T-helper 17 cell (primary cell): ENCODE results near the gene REEP1. TPM values are rescaled to one million over a fixed set of nuclear protein-coding genes. Genes with fewer than 3 reads are reported as not detected.
A peak's percentile ranks its signal among the peaks of the same experiment; 100 is the strongest.

Experiments used
- ATAC-seq: fragments of 150-1000 bp; cut with Tn5 transposase; 2 replicates; pipeline ENCODE4 v1.10.0; 2021; ENCODE audit warnings: mild to moderate bottlenecking, moderate library complexity
- DNase-seq, 3 donors: peaks; one replicate each; pipeline versions ENCODE4 v3.0.0 to v3.0.0-alpha.2; 2020 to 2021
- H3K9me3 ChIP-seq: one replicate; pipeline ENCODE4 v1.7.0; 2013; ENCODE audit warnings: low read length, mild to moderate bottlenecking; ENCODE audit not compliant: control insufficient read depth, poor library complexity, severe bottlenecking
- H3K27ac Mint-ChIP-seq: one replicate; pipeline ENCODE4 v1.8.0; 2022; ENCODE audit warnings: mild to moderate bottlenecking, moderate library complexity, mixed read lengths
- H3K27me3 Mint-ChIP-seq: one replicate; pipeline ENCODE4 v1.8.0; 2022; ENCODE audit warnings: mixed read lengths
- H3K36me3 Mint-ChIP-seq: one replicate; pipeline ENCODE4 v1.8.0; 2022; ENCODE audit warnings: low read depth, mixed read lengths
- H3K4me1 Mint-ChIP-seq: one replicate; pipeline ENCODE4 v1.8.0; 2022; ENCODE audit warnings: mild to moderate bottlenecking, mixed read lengths
- H3K4me3 Mint-ChIP-seq: one replicate; pipeline ENCODE4 v1.8.0; 2022; ENCODE audit warnings: mild to moderate bottlenecking, moderate library complexity, mixed read lengths
- total RNA-seq, 4 donors: library from RNA in 2 of 4; stranded (reverse) in 2 of 4; gene quantifications; one replicate each; pipeline ENCODE4 v1.2.3 and lab custom pipeline; 2022 to 2026

Gene REEP1
- total RNA-seq, 2 donors from 2014 or later = 2.2 TPM; not detected in 1

DNA sequence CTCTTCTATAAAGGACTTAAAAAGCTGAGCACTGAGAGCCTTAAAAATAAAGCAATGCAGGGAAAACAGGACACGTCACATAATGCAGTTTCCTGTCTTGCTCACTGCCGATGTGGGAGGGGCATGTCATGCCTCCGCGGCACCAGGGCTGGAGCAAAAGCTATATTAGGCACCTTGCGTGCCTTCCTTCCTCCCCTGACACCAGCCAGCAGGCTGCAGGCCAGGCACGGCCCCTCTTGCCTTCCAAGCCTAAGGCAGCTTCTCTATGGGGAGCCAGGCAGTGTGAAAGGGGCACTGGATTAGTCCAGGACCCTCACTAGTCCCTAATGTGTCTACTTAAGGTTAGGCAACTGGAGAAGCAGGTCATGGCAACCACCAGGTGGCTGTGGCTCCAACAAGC, 111.8 kb downstream of the REEP1 start:
- peaks cover 15% of the 10 kb centered on the region for H3K4me1 Mint-ChIP-seq
- H3K9me3 ChIP-seq = no peaks in the 10 kb centered on the region
- H3K4me3 Mint-ChIP-seq = no peak overlapping the region
- DNase-seq = no peak
- ATAC-seq = peak; percentile 76
- H3K27me3 Mint-ChIP-seq = no peaks in the 10 kb centered on the region
- no peaks in the 10 kb centered on the region for H3K36me3 Mint-ChIP-seq
- H3K27ac Mint-ChIP-seq = peak overlapping the region; percentile 81

DNA sequence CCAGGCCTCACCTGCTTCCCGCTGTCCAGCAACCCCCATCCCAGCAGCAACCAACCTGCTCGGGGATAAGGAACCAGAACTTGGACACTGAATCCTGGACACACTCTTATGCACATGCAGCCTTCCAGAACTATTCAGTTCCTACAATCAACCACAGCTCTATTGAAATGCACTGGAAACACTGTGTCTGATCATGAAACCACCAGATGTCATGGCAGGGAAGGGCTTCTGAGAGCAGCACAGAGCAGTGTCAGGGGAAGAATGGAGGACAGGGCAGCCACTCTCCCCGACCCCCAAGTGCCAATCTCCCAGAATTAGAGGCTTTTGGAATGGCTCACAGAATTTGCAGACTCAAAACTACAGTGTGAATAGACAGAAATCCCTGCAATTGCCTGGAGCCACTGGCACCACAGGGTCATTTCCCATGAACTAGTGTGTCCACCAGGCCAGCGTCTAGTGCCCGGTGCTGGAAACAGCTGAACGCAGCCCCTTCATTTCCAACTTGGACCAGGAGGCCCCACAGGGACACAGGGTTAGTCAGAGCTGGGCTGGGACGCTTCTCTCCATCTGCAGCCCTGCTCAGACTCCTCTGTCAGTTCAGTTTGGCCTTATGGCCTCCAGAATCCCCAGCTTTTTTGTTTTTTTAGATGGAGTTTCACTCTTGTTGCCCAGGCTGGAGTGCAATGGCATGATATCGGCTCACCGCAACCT, 112.6 kb downstream of the REEP1 start:
- no peak for ATAC-seq
- no peak overlapping the region for H3K4me3 Mint-ChIP-seq
- no peaks in the 10 kb centered on the region for H3K36me3 Mint-ChIP-seq

DNA sequence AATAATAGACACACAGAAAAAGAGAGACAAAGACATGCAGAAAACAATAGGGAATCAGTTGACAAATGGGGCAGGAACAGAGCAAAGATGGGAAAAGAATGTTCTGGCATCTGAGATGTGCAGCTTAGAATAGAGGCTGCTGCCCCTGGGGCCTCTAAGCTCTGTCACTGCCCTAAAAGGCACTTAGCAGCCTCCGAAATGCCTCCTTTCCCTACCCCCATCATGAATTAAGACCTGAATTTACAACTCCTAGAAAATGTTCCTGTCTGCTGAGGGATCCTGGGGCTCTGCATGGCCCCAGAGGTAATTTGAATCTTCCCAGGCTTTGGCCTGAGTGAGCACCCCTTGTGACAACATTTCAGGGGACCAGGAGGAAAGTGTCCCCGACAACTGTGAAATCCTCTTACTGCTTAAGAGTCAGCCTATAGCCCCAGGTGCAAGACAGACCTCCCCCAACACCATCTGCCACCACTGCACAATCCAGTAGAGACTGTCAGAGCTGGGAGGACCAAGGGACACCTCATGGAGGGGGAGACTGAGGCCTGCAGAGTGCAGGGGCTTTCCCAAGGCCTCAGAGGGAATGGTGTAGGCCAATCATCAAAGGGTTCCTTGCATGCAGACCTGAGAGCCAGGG, 113.4 kb downstream of the REEP1 start:
- H3K27ac Mint-ChIP-seq = no peak overlapping the region
- H3K36me3 Mint-ChIP-seq = no peaks in the 10 kb centered on the region
- no peaks in the 10 kb centered on the region for H3K9me3 ChIP-seq
- no peak for ATAC-seq
- H3K27me3 Mint-ChIP-seq = no peaks in the 10 kb centered on the region
- DNase-seq = no peak
- no peak overlapping the region for H3K4me3 Mint-ChIP-seq
- H3K4me1 Mint-ChIP-seq = peaks cover 15% of the 10 kb centered on the region

More for the DNA sequence above, 112.6 kb downstream of the REEP1 start:
- DNase-seq = no peak
- no peaks in the 10 kb centered on the region for H3K9me3 ChIP-seq
- Mint-ChIP-seq H3K27me3 (no peaks in the 10 kb centered on the region), H3K27ac (peak overlapping the region; percentile 81), H3K4me1 (peaks cover 15% of the 10 kb centered on the region)

DNA sequence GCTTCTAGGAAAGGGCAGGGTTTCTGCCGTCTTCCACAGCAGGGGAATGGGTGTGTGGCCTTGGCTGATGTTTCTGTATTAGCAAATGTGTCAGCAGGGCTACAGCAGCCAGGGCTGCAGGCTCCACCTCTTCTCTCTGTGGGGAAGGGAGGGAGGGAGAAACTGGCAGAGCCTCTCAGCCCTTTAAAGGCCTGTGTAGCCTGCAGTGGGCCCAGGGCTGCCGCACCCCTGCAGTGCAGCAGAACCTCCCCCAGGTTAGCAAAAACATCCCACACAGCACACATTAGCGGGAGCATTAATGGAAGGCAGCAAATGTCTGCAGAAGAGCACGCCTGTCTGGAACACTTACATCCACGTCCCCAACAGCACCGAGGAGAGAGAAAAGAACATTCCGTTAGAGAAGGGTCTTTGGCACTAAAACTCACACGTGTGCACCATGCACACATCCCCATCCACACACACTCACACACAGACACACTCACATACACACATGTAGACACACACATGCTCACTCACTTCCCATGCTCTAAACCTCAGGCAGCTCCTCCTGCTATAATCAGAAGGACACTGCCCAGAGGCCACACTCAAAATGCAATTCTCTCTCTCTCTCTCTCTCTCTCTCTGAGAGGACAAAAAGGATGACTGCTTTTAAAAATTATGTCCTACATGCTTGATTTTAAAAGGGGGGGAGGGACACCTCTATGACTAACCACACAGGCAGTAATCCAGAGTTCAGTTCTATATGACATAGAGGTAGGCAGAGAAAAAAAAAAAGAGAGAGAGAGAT, 114.1 kb downstream of the REEP1 start:
- Mint-ChIP-seq H3K36me3 (no peaks in the 10 kb centered on the region), H3K27ac (no peak overlapping the region), H3K27me3 (no peaks in the 10 kb centered on the region), H3K4me1 (peaks cover 15% of the 10 kb centered on the region), H3K4me3 (no peak overlapping the region)
- no peak for ATAC-seq
- DNase-seq = no peak
- no peaks in the 10 kb centered on the region for H3K9me3 ChIP-seq

DNA sequence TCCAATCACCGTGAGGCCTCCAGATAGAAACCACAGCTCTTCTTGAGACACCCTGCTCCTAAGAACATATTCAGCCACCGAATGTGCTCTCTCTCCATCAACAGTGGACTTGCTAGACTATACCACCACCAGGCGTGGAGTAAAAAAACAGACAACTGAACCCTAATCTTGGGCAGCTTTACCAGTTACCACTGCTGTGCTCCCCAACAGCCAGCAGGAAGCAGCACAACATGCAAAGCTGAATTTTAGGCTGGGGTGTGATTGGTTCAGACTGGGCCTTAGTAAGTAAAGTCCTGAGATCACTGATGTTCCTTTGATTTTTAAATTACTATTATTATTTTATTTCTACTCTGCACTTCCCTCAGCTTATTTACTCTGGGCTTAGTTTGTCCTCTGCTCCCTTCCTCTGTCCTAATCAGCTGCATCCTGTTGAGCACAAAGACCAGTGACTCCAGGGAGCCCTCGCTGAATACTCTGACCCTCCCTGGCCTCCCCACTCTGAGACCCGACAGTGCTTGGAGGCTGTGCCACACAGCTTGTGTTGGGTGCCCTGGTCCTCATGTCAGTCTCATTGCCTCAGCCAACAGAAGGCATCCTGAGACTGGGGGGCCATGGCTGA, 116.3 kb downstream of the REEP1 start:
- Mint-ChIP-seq H3K4me1 (peaks cover 15% of the 10 kb centered on the region), H3K36me3 (no peaks in the 10 kb centered on the region), H3K27ac (no peak overlapping the region), H3K27me3 (no peaks in the 10 kb centered on the region), H3K4me3 (no peak overlapping the region)
- no peaks in the 10 kb centered on the region for H3K9me3 ChIP-seq
- ATAC-seq = peak; percentile 80
- peak in 1 of 3 donors; percentile 38 for DNase-seq

DNA sequence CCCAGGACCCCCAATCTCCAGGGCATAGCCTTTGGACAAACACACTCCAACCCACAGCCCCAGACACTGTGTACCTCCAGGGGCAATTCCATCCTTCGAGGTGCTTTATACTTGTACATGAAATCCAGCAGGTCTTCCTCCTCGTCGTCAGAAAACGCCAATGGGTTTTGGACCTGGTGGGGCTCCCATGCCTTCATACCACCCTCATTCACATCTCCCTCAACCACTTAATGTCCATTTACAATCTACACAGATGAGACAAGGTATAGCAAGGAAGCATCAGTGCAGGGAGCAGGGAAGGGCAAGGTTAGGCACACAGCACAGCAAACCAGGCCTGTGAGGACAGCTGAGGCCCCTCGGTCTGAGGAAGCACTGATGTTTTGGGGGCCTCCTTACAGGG, 117.5 kb downstream of the REEP1 start:
- H3K9me3 ChIP-seq = no peaks in the 10 kb centered on the region
- ATAC-seq = no peak
- no peak for DNase-seq
- no peaks in the 10 kb centered on the region for H3K36me3 Mint-ChIP-seq
- peaks cover 10% of the 10 kb centered on the region for H3K4me1 Mint-ChIP-seq
- no peak overlapping the region for H3K4me3 Mint-ChIP-seq
- no peaks in the 10 kb centered on the region for H3K27me3 Mint-ChIP-seq
- H3K27ac Mint-ChIP-seq = no peak overlapping the region

DNA sequence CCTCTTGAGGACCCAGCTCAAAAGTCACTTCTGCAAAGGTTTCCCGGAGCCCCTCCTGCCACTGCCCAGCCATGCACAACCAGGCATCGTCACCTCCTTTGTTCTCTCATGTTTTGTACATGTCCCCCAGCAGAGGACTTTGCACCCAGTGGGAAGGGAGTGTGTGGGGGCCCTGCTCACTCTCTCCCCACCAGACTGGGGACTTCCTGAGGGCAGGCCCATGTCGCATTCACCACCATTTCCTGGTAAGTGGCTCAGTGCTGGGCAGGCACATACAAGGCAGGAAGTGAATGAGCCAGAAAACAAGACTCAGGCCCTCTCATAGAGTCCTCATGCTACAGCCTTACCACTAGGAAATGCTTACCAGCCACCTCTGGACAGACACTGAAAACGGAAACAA, 119.3 kb downstream of the REEP1 start:
- no peaks in the 10 kb centered on the region for H3K27me3 Mint-ChIP-seq
- no peak overlapping the region for H3K27ac Mint-ChIP-seq
- ATAC-seq (no peak), DNase-seq (no peak)
- no peaks in the 10 kb centered on the region for H3K9me3 ChIP-seq
- no peak overlapping the region for H3K4me3 Mint-ChIP-seq
- H3K4me1 Mint-ChIP-seq = peaks cover 5% of the 10 kb centered on the region
- no peaks in the 10 kb centered on the region for H3K36me3 Mint-ChIP-seq

DNA sequence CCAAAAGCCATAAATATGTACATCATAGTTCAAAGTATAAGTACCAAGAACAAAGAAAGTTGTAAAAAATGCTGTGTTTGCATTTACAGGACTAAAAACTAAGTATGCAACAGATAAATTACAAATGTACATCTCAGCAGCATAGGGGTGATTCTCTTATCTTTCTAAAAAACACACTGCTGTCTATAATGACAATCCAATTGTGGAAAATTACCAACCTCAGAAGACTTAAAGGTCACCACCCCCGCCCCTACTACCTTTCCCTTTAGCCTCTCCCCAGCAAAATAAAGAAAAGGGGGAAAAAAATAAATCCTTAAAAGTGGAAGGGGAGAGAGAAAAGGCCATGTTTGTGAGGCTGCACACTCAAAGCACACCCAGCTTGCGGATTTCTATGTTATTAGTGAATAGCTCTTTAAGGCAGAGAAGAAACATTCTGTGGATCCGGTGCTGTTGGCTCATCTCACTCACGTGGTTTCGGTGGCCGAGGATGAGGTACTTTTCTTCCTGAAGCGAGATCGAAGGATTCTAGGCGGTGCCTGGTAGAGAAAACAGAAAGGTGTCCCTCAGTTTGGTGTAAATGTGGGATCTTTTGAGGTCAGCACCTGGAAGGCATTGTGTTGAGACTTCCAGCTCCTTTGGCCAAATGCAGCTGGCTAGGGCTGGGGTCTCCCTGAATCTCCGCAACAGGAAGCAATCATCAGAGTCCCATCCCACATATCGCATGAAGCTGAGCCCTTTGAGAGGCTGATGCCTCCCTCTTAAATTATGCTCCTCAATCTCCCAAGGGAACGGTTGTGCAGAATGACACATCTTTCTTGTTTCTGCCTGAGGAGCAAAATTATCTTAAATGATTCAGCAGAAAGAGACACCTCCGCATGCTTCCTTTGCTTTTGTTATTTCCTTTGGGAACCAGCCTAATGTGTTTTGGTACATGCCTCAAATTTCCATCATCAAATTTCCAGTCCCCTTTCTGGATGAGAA, 120.6 kb downstream of the REEP1 start:
- H3K4me3 Mint-ChIP-seq = no peak overlapping the region

DNA sequence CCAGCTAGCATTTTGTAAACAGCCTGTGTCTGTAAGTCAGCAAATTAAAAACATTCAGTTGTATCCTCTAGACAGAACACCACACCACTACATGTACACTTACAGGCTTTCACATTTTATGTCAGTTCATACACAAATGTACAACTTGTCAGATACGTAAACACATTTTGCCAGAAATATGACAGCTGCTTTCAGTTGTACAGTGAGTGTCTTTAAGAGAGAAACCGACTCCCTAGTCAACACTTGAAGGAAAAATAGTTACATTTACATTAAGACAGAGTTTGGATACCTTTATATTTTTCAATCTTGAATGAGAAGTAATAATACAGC, 123.0 kb downstream of the REEP1 start:
- DNase-seq = no peak
- no peaks in the 10 kb centered on the region for H3K4me1 Mint-ChIP-seq
- H3K4me3 Mint-ChIP-seq = no peak overlapping the region
- H3K9me3 ChIP-seq = no peaks in the 10 kb centered on the region
- no peaks in the 10 kb centered on the region for H3K27me3 Mint-ChIP-seq
- peaks cover 3% of the 10 kb centered on the region for H3K36me3 Mint-ChIP-seq
- ATAC-seq = no peak
- H3K27ac Mint-ChIP-seq = peak overlapping the region; percentile 11

More for the DNA sequence above, 120.6 kb downstream of the REEP1 start:
- Mint-ChIP-seq H3K27ac (no peak overlapping the region), H3K4me1 (peaks cover 5% of the 10 kb centered on the region), H3K27me3 (no peaks in the 10 kb centered on the region), H3K36me3 (peaks cover 3% of the 10 kb centered on the region)
- no peak for DNase-seq
- ATAC-seq = no peak
- no peaks in the 10 kb centered on the region for H3K9me3 ChIP-seq

DNA sequence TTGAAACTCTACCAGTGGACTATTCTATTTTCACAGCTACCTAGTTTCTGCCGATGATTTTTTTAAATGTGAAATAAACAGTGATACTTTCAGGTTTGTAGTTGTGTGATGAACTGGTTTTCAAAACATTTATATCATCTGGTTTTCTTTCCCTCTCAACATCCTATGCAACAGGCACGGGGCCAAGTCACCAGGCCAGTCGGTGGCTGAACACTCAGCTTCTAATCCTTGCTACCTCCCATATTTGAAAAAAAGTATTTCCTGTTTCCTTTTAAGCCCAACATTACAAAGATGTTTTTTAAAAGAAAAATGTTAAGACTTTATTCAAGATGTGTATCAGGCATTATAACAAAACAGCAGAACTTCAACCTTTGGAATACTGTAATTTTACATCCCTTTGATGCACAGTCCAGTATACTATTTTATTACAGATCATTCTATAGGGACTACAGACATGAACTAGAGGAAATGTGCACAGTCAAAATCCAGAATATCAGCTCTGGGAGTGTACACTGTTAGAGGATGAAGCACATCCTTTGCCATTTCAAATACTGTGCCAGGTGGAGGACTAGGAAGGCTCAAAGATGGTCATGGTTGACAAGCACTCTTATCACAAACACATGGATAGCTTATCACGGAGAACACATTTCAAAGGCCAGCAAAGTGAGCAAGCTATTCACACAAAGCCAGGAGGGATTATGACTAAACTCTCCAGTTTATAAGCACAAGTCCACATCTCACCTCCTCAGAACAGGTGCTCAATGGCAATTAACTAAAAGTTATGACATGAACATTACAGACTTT, 123.5 kb downstream of the REEP1 start:
- DNase-seq (no peak), ATAC-seq (no peak)
- H3K36me3 Mint-ChIP-seq = peaks cover 3% of the 10 kb centered on the region
- H3K27me3 Mint-ChIP-seq = no peaks in the 10 kb centered on the region
- no peak overlapping the region for H3K4me3 Mint-ChIP-seq
- no peaks in the 10 kb centered on the region for H3K4me1 Mint-ChIP-seq
- H3K9me3 ChIP-seq = no peaks in the 10 kb centered on the region
- H3K27ac Mint-ChIP-seq = peak overlapping the region; percentile 11

DNA sequence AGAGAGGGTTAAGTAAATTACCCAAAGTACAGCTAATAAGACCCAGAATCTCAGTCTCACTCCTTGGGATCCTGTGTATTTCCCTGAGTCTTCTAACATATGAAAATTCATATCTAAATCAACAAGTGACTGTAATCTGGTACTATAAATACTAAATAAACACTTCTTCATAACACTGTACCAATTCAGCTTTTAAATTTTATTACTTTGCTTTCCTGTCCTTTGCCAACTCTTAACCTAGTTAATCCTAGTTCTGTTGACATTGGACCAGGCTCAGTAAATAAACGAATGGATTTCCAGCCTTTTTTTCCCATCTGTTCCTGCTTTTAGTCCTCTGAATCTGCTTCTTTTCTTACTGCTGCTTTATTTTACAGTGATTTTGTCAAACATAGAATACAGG, 124.4 kb downstream of the REEP1 start:
- no peaks in the 10 kb centered on the region for H3K27me3 Mint-ChIP-seq
- ATAC-seq (no peak), DNase-seq (no peak)
- peaks cover 4% of the 10 kb centered on the region for H3K36me3 Mint-ChIP-seq
- no peak overlapping the region for H3K4me3 Mint-ChIP-seq
- H3K9me3 ChIP-seq = no peaks in the 10 kb centered on the region
- no peaks in the 10 kb centered on the region for H3K4me1 Mint-ChIP-seq
- H3K27ac Mint-ChIP-seq = no peak overlapping the region

DNA sequence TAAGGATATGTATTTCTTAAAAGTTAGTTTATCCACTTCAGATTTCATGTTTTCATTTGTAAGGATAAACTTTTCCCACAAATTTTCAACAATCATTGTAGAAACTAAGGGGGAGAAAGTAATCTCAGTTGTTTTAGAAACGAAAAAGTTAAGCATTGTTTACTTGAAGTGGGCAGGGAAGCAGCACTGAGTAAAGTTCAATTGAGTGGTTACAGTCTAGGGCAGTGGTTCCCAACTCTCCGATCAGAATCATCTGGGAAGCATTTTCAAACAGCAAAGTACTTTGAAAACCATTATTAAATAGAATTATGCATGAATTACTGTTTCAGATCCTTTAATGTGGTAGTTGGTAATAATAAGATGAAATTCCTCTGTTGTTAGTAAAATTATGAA, 125.6 kb downstream of the REEP1 start:
- Mint-ChIP-seq H3K27me3 (no peaks in the 10 kb centered on the region), H3K4me3 (no peak overlapping the region), H3K36me3 (peaks cover 4% of the 10 kb centered on the region), H3K27ac (no peak overlapping the region), H3K4me1 (peaks cover 1% of the 10 kb centered on the region)
- no peaks in the 10 kb centered on the region for H3K9me3 ChIP-seq
- ATAC-seq (no peak), DNase-seq (no peak)
